CD4-positive, alpha-beta T cell (primary cell): Measurements from ENCODE around the gene PCCA. TPM values are rescaled to one million over a fixed set of nuclear protein-coding genes. Genes with fewer than 3 reads are reported as not detected.

Experiments used
- ATAC-seq: fragments of 200-7000 bp; cut with Tn5 transposase; one replicate; pipeline ENCODE4 v1.10.0; 2022; ENCODE audit warnings: mild to moderate bottlenecking; ENCODE audit not compliant: poor library complexity
- CTCF ChIA-PET: fragments of 350-600 bp; sonication (Branson Sonifier 250); formaldehyde crosslinking; loops from one replicate; lab custom pipeline; 2021; ENCODE audit warnings: antibody characterized with exemption, inconsistent platforms; lab: Charles Lee
- POLR2A ChIA-PET: fragments of 350-600 bp; sonication (Branson Sonifier 250); formaldehyde crosslinking; loops from one replicate; lab custom pipeline; 2021; ENCODE audit warnings: antibody characterized with exemption, inconsistent platforms; lab: Charles Lee
- DNase-seq, 14 experiments: peaks; one replicate each; pipeline ENCODE4 v3.0.0-alpha.2; 2013 to 2020; ENCODE audit warnings: mixed read lengths in 2 of 14
- H3K27ac ChIP-seq, 2 donors: one replicate each; pipeline versions ENCODE4 v1.5.1 to v1.7.0; 2013; ENCODE audit warnings: low read length in 2 of 2, low read depth in 1 of 2, mild to moderate bottlenecking in 1 of 2
- H3K27me3 ChIP-seq, 2 experiments: 1 replicate in 1 of 2; 2 replicates in 1 of 2; pipeline versions ENCODE4 v1.6.1 to v1.7.0; 2013; ENCODE audit warnings: low read length in 2 of 2, control low read depth in 1 of 2, mild to moderate bottlenecking in 1 of 2, moderate library complexity in 1 of 2; ENCODE audit not compliant: insufficient read depth in 2 of 2, control insufficient read depth in 1 of 2
- H3K36me3 ChIP-seq: one replicate; pipeline ENCODE4 v1.6.1; 2013; ENCODE audit warnings: low read length, control low read depth; ENCODE audit not compliant: insufficient read depth
- H3K4me1 ChIP-seq: one replicate; pipeline ENCODE4 v1.6.1; 2013; ENCODE audit warnings: low read length, control low read depth; ENCODE audit not compliant: insufficient read depth
- H3K4me3 ChIP-seq: one replicate; pipeline ENCODE4 v1.5.1; 2013; ENCODE audit warnings: mild to moderate bottlenecking, low read length, moderate library complexity
- H3K9me3 ChIP-seq, 2 experiments: 1 replicate in 1 of 2; 2 replicates in 1 of 2; pipeline versions ENCODE4 v1.6.1 to v1.7.0; 2013; ENCODE audit warnings: low read length in 2 of 2, mild to moderate bottlenecking in 2 of 2, control low read depth in 1 of 2, moderate library complexity in 1 of 2; ENCODE audit not compliant: control insufficient read depth in 1 of 2, insufficient read depth in 1 of 2
- H3K27ac Mint-ChIP-seq: one replicate; pipeline ENCODE4 v1.8.0; 2020; ENCODE audit warnings: mixed read lengths
- H3K27me3 Mint-ChIP-seq: one replicate; pipeline ENCODE4 v1.8.0; 2021; ENCODE audit warnings: mixed read lengths
- H3K36me3 Mint-ChIP-seq: one replicate; pipeline ENCODE4 v1.8.0; 2021; ENCODE audit warnings: low read depth, mixed read lengths
- H3K4me1 Mint-ChIP-seq: one replicate; pipeline ENCODE4 v1.8.0; 2021; ENCODE audit warnings: low read depth, mixed read lengths
- H3K4me3 Mint-ChIP-seq: one replicate; pipeline ENCODE4 v1.8.0; 2020; ENCODE audit warnings: mild to moderate bottlenecking, mixed read lengths
- H3K9me3 Mint-ChIP-seq: one replicate; pipeline ENCODE4 v1.8.0; 2020; ENCODE audit warnings: mixed read lengths
- CTCF ChIP-seq: fragments of 200-600 bp; IDR thresholded peaks from one replicate; pipeline ENCODE4 v1.8.0; 2022; ENCODE audit warnings: antibody characterized with exemption, mild to moderate bottlenecking
- intact Hi-C, 2 experiments: fragments of 100-400 bp; cut with DNase I in 1 of 2; cut with micrococcal nuclease in 1 of 2; formaldehyde crosslinking; loops; one replicate each; pipeline versions ENCODE4 v1.15.1 to v1.9.0; 2023 to 2025; cut with DNase I, micrococcal nuclease
- total RNA-seq, 174 experiments: library from RNA in 2 of 174; stranded (reverse) in 2 of 174; gene quantifications; one replicate each; pipeline ENCODE4 v1.2.3 and lab custom pipeline; 2021 to 2026

Gene PCCA
- total RNA-seq, 2 experiments from 2014 or later, result 4.7 to 5.2 TPM

- ChIA-PET CTCF (no interaction called here), POLR2A (no interaction called here)
- Mint-ChIP-seq H3K27ac (no peak overlapping the region), H3K4me3 (no peak overlapping the region), H3K4me1 (no peaks in the 10 kb centered on the region), H3K27me3 (no peaks in the 10 kb centered on the region), H3K36me3 (peaks cover 10% of the 10 kb centered on the region), H3K9me3 (no peaks in the 10 kb centered on the region)
- Histone ChIP-seq H3K9me3 (no peaks in the 10 kb centered on the region), H3K4me1 (no peaks in the 10 kb centered on the region), H3K4me3 (no peak overlapping the region), H3K36me3 (no peaks in the 10 kb centered on the region), H3K27me3 (no peaks in the 10 kb centered on the region), H3K27ac (no peak overlapping the region)
- ATAC-seq (no peak), DNase-seq (no peak)
- no peak for TF ChIP-seq CTCF
- intact Hi-C loops, result no loop called here
Observed at GRCh38 chr13:100211016-100211710, 122.3 kb downstream of the PCCA start.

GRCh38 chr13:100212904-100213553, 124.1 kb downstream of the PCCA start:
- intact Hi-C loops, result no loop called here
- H3K9me3 ChIP-seq, result no peaks in the 10 kb centered on the region
- POLR2A ChIA-PET, result no interaction called here
- H3K27me3 Mint-ChIP-seq, result no peaks in the 10 kb centered on the region
- no peaks in the 10 kb centered on the region for H3K4me1 Mint-ChIP-seq
- DNase-seq, result peak in 1 of 14 experiments; percentile 4
- no peak overlapping the region for H3K4me3 ChIP-seq
- no peaks in the 10 kb centered on the region for H3K36me3 ChIP-seq
- no peak overlapping the region for H3K27ac ChIP-seq
- no peak overlapping the region for H3K4me3 Mint-ChIP-seq
- H3K27me3 ChIP-seq, result no peaks in the 10 kb centered on the region
- H3K9me3 Mint-ChIP-seq, result no peaks in the 10 kb centered on the region
- CTCF ChIA-PET, result no interaction called here
- ATAC-seq, result no peak
- H3K4me1 ChIP-seq, result no peaks in the 10 kb centered on the region
- no peak for TF ChIP-seq CTCF
- H3K27ac Mint-ChIP-seq, result no peak overlapping the region
- H3K36me3 Mint-ChIP-seq, result peaks cover 10% of the 10 kb centered on the region

- Histone ChIP-seq H3K27me3 (no peaks in the 10 kb centered on the region), H3K4me3 (no peak overlapping the region), H3K9me3 (no peaks in the 10 kb centered on the region), H3K36me3 (no peaks in the 10 kb centered on the region), H3K27ac (no peak overlapping the region), H3K4me1 (no peaks in the 10 kb centered on the region)
- Mint-ChIP-seq H3K4me1 (no peaks in the 10 kb centered on the region), H3K9me3 (no peaks in the 10 kb centered on the region), H3K27me3 (no peaks in the 10 kb centered on the region), H3K36me3 (peaks cover 10% of the 10 kb centered on the region), H3K4me3 (no peak overlapping the region), H3K27ac (no peak overlapping the region)
- DNase-seq, result no peak
- ChIA-PET POLR2A (no interaction called here), CTCF (no interaction called here)
- TF ChIP-seq CTCF, result no peak
- no peak for ATAC-seq
- intact Hi-C loops, result no loop called here
Observed at GRCh38 chr13:100213576-100213975, 124.7 kb downstream of the PCCA start.
